ENCODE results near the gene CDH23. TPM values are rescaled to one million over a fixed set of nuclear protein-coding genes. Genes with fewer than 3 reads are reported as not detected.
A peak's percentile ranks its signal among the peaks of the same experiment; 100 is the strongest.
"Not testable (repeated sequence)": the region's sequence is repeated elsewhere in the genome, so short reads cannot be mapped to it uniquely, and the experiment has no call there.

CDH23 gene
- total RNA-seq, 1 donor from 2014 or later = 3.7 TPM

DNA sequence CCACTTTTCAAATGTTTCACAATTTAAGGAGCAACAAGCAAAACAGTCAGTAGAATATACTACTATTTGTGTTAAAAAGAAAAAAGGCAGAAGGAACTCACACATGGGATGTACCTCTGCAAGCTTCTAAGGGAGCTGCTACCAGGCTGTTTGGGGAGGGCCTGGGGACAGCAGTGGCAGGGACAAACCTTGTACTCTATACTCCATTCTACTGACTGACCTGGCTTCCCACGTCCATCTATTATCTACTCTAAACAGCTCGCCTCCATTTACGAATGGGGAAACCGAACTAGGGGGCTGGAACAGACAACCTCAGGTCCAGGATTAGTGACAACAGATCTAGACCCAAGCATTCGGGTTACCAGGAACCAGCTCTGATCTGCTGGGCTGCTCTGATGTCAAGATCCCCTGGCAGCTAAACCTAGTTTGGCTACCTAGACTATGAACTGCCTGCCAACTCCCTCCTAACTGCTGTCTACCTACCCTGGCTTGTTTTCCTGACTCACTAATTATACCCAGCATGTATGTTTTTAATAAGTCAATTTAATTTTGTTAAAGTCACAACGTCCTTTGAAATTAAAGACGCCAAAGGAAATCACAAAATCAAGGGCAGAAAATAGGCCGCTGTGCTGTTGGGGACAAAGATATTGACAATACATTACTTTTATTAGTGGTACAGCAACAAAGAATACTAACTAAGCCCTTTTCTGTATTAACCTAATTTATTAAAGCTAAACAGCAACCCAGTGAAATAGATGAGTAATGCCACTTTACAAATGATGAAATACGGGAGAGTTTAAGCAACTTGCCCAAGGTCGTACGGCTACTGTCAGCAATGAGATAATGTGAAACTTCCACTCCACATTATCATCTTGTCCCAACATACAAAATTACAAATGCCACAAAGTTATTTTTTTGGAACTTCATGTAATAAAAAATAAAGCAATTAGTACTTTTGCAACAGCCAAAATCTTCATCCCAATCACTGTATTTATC lies 449.0 kb downstream of the CDH23 start:
- ATAC-seq (ENCODE audit: poor library complexity) = peak; percentile 42
- no peak for DNase-seq
- intact Hi-C loops (cut with DNase I) = no loop called here

GRCh38 chr10:71846816-71847215 lies 450.1 kb downstream of the CDH23 start:
- ATAC-seq (ENCODE audit: poor library complexity) = no peak
- intact Hi-C loops (cut with DNase I) = no loop called here
- no peak for DNase-seq

DNA sequence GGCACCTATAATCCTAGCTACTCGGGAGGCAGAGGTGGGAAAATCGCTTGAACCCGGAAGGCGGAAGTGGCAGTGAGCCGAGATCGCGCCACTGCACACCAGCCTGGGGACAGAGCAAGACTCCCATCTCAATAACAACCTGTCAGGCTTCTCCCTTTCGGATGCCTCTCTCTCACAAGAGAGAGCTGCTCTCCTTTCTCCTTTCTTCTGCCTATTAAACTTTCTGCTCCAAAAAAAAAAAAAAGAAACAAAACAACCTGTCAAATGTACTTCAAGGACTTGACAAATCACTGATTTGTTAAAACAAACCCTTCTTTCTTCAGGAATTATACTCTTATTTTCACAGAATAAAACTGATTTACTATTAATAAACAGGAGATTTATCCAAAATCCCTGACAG lies 450.7 kb downstream of the CDH23 start:
- intact Hi-C loops (cut with DNase I) = no loop called here
- no peak for ATAC-seq (ENCODE audit: poor library complexity)
- DNase-seq = no peak

DNA sequence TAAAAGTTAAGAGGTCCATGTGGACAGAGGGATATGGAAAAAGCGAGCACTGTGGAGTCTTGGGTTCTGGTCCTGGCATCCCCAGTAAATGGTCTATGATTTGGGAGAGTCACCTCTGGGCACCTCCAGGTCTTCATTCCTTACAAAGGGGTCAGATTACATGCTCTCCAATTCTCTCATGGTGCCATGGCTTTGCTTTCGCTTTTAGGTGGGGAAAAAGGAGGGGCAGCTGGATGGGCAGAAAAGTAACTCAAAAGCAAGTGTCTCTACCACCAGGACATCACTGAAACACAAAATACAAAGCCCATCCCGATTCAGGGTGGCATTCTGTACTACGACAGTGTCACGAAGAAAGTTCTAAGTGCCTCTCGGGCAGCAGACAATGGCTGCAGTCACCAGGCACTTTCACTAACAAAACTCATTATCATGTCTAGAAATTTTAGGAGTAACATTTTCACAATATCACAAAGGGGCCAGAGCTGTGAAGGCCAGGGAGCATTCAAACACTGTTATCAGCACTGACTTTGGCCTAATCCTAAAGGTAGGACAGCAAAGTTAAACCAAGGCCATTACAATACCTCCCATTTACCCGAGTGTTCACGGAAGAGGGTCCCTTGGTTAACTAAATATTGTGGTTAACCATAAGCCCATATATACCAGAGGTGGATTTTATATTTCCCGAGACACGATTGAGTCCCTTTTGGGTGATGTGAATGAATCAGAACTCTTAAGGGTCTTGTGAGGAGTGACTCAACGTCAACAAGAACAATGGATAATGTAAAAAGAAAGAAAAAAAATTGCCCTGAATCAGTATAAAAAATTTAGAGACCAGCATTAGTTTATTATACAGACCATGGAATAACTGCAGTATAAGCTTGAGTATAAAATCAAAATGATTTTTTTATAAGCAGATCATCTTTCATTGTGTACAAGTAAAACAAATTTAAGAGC lies 451.9 kb downstream of the CDH23 start:
- ATAC-seq (ENCODE audit: poor library complexity) = no peak
- intact Hi-C loops (cut with DNase I) = no loop called here
- no peak for DNase-seq

- intact Hi-C loops (cut with DNase I) = no loop called here
- ATAC-seq (ENCODE audit: poor library complexity) (no peak), DNase-seq (no peak)
These were observed 452.8 kb downstream of the CDH23 start for GRCh38 chr10:71849461-71849908.

DNA sequence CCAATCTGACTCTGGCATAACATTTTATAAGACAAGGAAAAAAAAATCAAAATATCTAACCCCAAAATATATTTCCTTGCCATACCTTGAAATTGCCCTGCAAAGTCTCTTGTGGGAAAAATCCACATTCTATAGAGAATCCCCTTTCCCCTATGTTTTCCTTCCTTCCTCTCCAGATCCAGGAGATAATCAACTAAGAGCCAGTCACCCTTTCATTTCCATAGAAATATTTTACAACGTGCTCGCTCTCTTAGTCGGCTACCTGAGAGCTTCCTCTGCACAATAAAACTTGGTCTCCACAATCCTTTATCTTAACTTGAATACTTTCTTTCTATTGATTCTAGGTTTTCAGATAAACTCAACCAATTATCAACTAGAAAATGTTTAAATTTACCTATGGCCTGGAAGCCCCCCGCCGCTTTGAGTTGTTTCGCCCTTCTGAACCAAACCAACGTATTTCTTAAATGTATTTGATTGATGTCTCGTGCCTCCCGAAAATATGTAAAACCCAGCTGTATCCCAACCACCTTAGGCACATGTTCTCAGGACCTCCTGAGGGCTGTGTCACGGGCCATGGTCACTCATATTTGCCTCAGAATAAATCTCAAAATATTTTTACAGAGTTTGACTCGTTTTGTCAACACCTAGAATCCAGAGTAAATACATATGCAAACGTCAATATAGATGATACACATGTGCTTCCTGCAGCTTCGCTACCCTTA lies 453.5 kb downstream of the CDH23 start:
- intact Hi-C loops (cut with DNase I) = no loop called here
- DNase-seq (no peak), ATAC-seq (ENCODE audit: poor library complexity) (no peak)

DNA sequence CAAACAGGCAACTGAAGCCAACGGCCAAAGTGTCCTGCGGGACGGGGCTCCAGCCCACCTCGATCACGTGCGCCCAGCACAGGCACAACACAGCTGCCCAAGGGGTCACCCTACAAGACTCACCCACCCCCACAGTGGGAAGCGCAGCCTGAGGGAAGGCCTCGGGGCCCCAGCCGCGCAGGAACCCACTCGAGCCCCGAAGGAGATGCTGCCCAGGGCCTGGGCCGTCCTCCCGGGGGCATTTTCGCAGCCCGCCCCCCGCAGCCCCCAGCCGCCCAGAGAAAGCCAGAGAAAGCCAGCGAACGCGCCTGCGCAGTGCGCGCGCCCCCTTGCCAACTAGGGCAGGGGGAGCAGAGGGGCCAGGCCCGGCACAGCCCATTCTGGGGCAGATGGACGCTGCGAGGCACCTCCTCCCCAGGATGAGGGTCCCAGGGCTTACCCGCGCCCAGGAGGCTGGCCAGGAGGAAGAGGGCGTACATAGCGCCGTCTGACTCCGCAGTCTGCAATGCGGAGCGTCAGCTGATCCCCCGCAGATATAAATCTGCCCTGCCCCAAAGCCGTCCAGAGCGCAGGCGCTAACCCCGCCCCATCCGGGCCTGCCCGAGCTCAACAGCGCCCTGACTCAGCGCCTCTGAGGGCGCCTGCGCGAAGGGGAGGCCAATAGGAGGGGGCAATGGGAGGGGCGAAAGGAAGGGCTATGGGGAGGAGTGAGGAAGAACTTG lies 454.2 kb downstream of the CDH23 start, which contains the start of gene PSAP:
TSS of gene PSAP (minus strand) at position 509 of the 722 bp plus-strand sequence. CDS start at position 479, 30 bp downstream.
- ATAC-seq (ENCODE audit: poor library complexity) (peak; percentile 98), DNase-seq (peak; percentile 100)
- intact Hi-C loops (cut with DNase I) = no loop called here

GRCh38 chr10:71851465-71852095 lies 454.9 kb downstream of the CDH23 start:
- ATAC-seq (ENCODE audit: poor library complexity) = peak; percentile 1
- DNase-seq; intact Hi-C loops (cut with DNase I): not testable (repeated sequence)

- intact Hi-C loops (cut with DNase I) = no loop called here
- ATAC-seq (ENCODE audit: poor library complexity) (no peak), DNase-seq (peak; percentile 75)
These were observed 455.7 kb downstream of the CDH23 start for GRCh38 chr10:71852355-71852937.

DNA sequence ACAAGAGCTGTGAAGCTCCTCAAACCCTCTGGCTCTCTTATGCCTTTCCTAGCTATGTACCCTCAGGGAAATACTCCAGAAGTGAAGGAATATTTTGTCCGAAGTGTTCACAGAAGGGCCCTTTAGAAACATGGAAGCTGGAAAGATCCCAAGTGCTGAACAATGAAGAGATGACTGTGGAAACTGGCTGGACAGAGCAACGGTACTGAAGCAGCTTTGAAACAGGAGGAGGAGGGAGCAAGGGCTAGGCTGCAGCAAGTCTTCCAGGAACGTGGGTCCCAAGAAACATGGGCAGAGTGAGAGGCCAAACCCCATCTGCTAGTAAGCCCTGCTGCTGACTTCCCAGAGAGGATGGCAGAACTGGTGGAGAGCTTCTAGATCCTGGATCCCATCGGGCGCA lies 457.3 kb downstream of the CDH23 start:
- intact Hi-C loops (cut with DNase I) = no loop called here
- ATAC-seq (ENCODE audit: poor library complexity) = no peak
- no peak for DNase-seq

DNA sequence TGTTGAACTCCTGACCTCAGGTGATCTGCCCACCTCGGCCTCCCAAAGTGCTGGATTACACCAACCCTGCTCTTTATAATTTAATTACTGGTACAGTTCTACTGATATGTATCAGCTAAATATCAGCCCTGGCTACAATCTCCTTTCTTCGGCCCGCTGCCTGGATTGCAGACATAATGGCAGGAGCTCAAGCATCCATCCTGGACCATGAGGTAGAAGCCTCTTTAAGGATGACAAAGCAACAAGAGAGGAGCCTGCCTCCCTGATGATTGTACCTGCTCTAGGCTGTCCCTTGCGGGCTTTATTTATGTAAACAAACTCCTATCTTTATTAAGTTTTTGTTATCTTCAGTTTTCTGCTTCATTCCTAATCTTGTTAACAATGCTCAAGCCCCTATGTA lies 459.9 kb downstream of the CDH23 start:
- intact Hi-C loops (cut with DNase I) = no loop called here
- no peak for DNase-seq
- no peak for ATAC-seq (ENCODE audit: poor library complexity)

GRCh38 chr10:71857934-71858890 lies 461.5 kb downstream of the CDH23 start:
- ATAC-seq (ENCODE audit: poor library complexity) (no peak), DNase-seq (peak; percentile 77)
- intact Hi-C loops (cut with DNase I) = no loop called here

- DNase-seq (peak; percentile 95), ATAC-seq (ENCODE audit: poor library complexity) (peak; percentile 98)
- intact Hi-C loops (cut with DNase I) = no loop called here
These were observed 463.7 kb downstream of the CDH23 start for GRCh38 chr10:71860243-71861029.

- ATAC-seq (ENCODE audit: poor library complexity) = no peak
- intact Hi-C loops (cut with DNase I) = no loop called here
- DNase-seq = no peak
These were observed 466.5 kb downstream of the CDH23 start for GRCh38 chr10:71863203-71863602.

- intact Hi-C loops (cut with DNase I) = no loop called here
These were observed 468.2 kb downstream of the CDH23 start for GRCh38 chr10:71864911-71865361.

More at GRCh38 chr10:71864911-71865361, 468.2 kb downstream of the CDH23 start:
- ATAC-seq (ENCODE audit: poor library complexity) (no peak), DNase-seq (no peak)

All from Right ventricle myocardium superior (tissue), 1 donor.